Measurements from ENCODE around the gene FSTL4. TPM values are rescaled to one million over a fixed set of nuclear protein-coding genes. Genes with fewer than 3 reads are reported as not detected.

The FSTL4 gene
- total RNA-seq, 2 donors from 2014 or later = 0.32 to 0.89 TPM

GRCh38 chr5:133506181-133506580 lies 106.2 kb downstream of the FSTL4 start:
- no peak overlapping the region for H3K4me3 ChIP-seq
- H3K4me1 ChIP-seq = no peaks in the 10 kb centered on the region
- H3K9me3 ChIP-seq = no peaks in the 10 kb centered on the region
- no peak overlapping the region for H3K9ac ChIP-seq (ENCODE audit: low read depth in 2 of 2, low read length in 2 of 2)
- H3K27me3 ChIP-seq = no peaks in the 10 kb centered on the region
- no peak for DNase-seq
- no peaks in the 10 kb centered on the region for H3K36me3 ChIP-seq
- TF ChIP-seq CTCF (IDR thresholded peaks at IDR 0.05) = no peak
- intact Hi-C loops (cut with DNase I) = no loop called here
- H3K27ac ChIP-seq = no peak overlapping the region

GRCh38 chr5:133503511-133503910 lies 108.8 kb downstream of the FSTL4 start:
- no peak for TF ChIP-seq CTCF (IDR thresholded peaks at IDR 0.05)
- Histone ChIP-seq H3K9me3 (no peaks in the 10 kb centered on the region), H3K27me3 (no peaks in the 10 kb centered on the region), H3K36me3 (no peaks in the 10 kb centered on the region), H3K27ac (no peak overlapping the region), H3K4me3 (no peak overlapping the region), H3K4me1 (no peaks in the 10 kb centered on the region), H3K9ac (ENCODE audit: low read depth in 2 of 2, low read length in 2 of 2) (no peak overlapping the region)
- no peak for DNase-seq
- intact Hi-C loops (cut with DNase I) = no loop called here

DNA sequence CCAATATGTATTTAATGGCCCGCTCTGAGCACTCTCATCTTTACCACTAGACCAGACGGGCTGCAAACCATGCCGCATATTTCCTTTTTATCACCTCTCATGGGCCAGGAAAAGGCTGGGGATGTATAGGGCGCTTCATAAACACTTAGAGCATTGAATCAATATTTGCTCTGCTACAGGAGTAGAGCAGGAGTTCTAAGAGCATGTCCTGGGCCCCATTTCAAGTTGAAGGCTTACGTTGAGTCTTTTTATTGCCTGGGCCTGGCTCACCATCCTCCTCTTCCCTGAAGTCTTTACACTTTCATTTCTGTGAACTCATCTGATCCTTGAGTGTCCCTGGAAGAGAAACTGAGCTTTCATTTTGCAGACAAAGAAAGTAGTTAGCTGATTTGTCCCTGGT lies 112.4 kb downstream of the FSTL4 start:
- H3K27me3 ChIP-seq = no peaks in the 10 kb centered on the region
- H3K36me3 ChIP-seq = no peaks in the 10 kb centered on the region
- no peak for TF ChIP-seq CTCF (IDR thresholded peaks at IDR 0.05)
- no peaks in the 10 kb centered on the region for H3K4me1 ChIP-seq
- H3K4me3 ChIP-seq = no peak overlapping the region
- intact Hi-C loops (cut with DNase I) = no loop called here
- H3K27ac ChIP-seq = no peak overlapping the region
- peak; percentile 40 for DNase-seq
- no peaks in the 10 kb centered on the region for H3K9me3 ChIP-seq
- no peak overlapping the region for H3K9ac ChIP-seq (ENCODE audit: low read depth in 2 of 2, low read length in 2 of 2)

- DNase-seq = no peak
- Histone ChIP-seq H3K9me3 (no peaks in the 10 kb centered on the region), H3K9ac (ENCODE audit: low read depth in 2 of 2, low read length in 2 of 2) (no peak overlapping the region), H3K4me1 (no peaks in the 10 kb centered on the region), H3K27me3 (no peaks in the 10 kb centered on the region), H3K36me3 (no peaks in the 10 kb centered on the region), H3K4me3 (no peak overlapping the region), H3K27ac (no peak overlapping the region)
- no peak for TF ChIP-seq CTCF (IDR thresholded peaks at IDR 0.05)
- intact Hi-C loops (cut with DNase I) = no loop called here
Observed at GRCh38 chr5:133497608-133498348, 114.6 kb downstream of the FSTL4 start.

DNA sequence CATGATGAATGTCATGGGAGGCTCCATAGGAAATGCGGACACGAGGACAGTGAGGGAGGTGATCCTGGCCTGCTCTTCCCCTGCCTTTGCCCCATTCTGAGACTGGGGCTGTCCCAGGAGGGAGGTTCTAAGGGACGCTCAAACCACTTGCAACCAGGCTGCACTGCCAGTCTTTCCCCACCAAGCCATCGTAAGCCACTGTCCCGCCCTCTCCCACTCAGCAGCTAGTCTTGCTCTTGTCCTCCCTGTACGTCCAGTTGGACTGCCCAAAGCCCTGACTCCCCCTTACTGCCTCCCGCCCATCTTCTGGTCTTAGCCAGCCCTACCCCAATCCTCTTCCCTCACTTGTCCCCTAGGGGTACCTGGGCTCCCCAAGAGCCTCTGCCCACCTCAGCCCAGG lies 115.7 kb downstream of the FSTL4 start:
- no peak overlapping the region for H3K4me3 ChIP-seq
- TF ChIP-seq CTCF (IDR thresholded peaks at IDR 0.05) = no peak

More for the DNA sequence above, 115.7 kb downstream of the FSTL4 start:
- H3K4me1 ChIP-seq = no peaks in the 10 kb centered on the region
- no peaks in the 10 kb centered on the region for H3K9me3 ChIP-seq
- H3K27ac ChIP-seq = no peak overlapping the region
- intact Hi-C loops (cut with DNase I) = no loop called here
- H3K36me3 ChIP-seq = no peaks in the 10 kb centered on the region
- no peaks in the 10 kb centered on the region for H3K27me3 ChIP-seq
- H3K9ac ChIP-seq (ENCODE audit: low read depth in 2 of 2, low read length in 2 of 2) = no peak overlapping the region
- DNase-seq = no peak

Measured in colonic mucosa (tissue), 4 donors.